CD4-positive, alpha-beta T cell treated with Interleukin-6 for 4 hours (primary cell): ENCODE data around the gene AP4B1.
"Not testable (repeated sequence)": the region's sequence is repeated elsewhere in the genome, so short reads cannot be mapped to it uniquely, and the experiment has no call there.

Experiments
- DNase-seq: peaks from one replicate; pipeline ENCODE4 v3.0.0-alpha.2; 2020; ENCODE audit warnings: mixed read lengths

AP4B1 gene

DNA sequence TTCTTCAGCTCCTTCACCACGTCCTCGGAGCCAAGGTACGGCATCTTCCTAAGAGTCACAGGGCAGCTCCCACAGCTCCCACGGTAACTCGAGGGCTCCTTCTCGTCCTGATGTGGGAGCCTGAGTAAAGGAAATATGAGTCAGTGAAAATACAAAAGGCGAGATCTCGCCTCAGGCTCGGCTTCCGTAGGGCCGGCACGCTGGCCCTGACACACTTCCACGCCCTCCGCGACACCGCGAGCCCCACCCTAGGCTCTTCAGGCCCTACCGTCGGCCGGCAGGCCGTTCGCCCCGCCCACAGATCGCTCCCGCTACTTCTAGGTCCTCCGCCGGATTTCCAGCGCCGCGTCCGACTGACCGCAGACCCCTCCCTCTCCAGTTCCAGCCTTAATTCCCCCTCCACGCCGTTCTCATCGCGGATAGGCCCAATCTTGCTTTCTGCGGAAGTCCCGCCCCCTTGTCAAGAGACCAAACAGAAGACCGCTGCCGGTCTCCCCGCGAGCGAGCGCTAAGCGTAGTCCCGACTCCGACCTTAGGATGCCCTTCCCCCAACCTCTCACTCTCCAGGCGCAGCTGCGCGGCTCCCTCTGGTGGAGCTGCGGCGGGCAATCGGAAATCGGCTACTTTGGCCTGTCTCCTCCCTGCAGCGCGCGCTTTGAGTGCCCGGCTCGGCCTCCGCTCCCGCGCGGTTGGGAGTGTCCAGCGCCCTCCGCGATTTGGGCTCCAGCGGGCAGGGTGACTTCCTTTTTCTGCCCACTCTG, at the start of gene AP4B1, which contains the start of gene DCLRE1B:
AP4B1 (minus strand) TSS at position 126 of the 761 bp plus-strand sequence; CDS start at position 44, 82 bp downstream.
DCLRE1B (plus strand) TSS at position 653 of the 761 bp plus-strand sequence. CDS start 261 bp downstream, outside the sequence.
- DNase-seq = peak; percentile 98

DNA sequence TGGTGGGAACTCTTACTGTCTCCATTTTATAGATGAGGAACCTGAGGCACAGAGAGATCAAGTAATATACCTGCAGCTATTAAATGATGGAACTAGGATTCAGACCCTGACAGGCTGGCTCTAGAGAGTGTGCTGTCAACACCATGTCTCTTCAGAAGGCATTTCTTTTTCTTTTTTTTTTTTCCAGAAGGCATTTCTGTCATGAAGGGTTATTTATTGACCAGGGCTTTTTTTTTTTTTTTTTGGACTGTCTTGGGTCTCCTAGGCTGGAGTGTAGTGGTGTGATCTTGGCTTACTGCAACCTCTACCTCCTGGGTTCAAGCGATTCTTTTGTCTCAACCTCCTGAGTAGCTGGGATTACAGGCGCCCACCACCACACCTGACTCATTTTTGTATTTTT, 47.1 kb upstream of the AP4B1 start:
- DNase-seq = no peak

DNA sequence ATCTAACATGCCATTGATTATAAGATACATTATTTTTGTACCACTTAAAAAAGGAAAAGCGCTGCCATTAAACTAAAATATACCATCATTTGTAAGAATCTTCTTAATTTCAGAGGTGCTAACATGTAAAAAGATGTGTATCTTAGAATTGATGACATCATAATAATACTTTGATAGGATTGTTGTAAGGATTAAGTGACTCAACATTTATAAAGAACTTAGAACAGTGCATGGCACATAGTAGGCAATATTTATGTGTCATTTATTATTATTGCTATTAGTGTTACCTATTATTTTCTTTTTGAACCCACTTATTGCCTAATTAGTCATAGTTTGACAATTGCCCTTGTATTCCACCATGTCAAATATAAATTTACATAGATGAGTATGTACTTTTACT, 46.3 kb upstream of the AP4B1 start:
- no peak for DNase-seq

DNA sequence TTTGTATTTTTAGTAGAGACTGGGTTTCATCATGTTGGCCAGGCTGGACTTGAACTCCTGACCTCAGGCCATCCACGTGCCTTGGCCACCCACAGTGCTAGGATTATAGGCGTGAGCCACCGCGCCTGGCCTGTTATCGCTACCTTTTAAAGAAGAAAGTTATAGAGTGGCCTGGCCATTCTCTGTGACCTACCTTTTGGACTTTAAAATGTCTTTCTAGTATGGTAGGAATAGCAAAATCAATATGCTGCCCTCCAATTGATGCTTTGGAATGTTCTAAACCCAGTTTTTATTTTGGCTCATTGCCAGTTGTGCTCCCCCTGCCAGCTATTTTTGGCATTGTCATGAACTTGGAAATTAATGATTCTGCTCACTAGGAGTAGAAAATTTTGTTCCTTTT, 44.4 kb upstream of the AP4B1 start:
- DNase-seq = peak; percentile 12

DNA sequence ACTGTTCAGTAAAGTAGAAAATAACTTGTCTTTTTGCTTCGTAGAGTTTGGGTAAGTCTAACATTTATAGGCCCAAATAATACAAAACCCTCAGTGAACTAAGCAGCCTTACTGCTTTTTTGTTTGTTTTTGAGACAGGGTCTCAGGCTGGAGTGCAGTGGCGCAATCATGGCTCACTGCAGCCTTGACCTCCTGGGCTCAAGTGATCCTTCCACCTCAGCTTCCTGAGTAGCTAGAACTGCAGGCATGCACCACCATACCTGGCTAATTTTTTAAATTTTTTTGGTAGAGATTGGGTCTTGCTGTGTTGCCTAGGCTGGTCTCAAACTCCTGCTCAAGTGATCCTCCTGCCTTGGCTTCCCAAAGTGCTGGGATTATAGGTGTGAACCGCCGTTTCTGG, 43.6 kb upstream of the AP4B1 start:
- DNase-seq = not testable (repeated sequence)

DNA sequence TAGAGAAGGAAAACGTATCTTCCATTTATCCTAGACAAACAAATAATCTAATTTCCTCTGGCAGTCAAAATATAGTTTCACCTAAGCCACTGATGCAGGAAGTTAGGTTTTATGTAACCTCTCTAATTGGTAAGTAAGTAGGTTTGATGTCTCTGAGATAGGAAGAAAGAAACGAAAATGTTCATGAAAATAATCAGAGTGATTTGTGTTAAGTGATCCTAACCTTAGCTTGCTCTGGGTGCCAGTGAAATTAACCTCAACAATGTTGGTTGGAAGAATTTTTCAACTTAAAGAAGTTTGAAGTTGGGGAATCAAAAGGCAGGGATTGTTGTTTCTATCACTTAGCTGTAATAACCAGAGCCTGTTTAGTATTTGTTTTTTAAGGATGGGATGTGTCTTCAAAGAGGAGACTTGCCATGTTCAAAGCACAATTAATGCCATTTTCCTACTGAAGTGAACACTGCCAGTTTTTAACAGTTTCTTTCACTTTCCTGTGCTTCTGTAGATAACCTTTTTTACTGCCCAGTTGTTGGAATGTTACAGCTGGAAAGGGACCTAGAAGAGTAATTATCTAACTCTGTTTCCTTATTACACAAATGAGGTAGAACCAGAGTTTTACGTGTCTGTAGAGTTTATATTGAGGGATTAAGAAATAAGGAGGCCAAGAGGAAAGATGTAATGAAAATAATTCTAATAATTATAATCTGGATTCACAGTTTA, 42.9 kb upstream of the AP4B1 start:
- no peak for DNase-seq

DNA sequence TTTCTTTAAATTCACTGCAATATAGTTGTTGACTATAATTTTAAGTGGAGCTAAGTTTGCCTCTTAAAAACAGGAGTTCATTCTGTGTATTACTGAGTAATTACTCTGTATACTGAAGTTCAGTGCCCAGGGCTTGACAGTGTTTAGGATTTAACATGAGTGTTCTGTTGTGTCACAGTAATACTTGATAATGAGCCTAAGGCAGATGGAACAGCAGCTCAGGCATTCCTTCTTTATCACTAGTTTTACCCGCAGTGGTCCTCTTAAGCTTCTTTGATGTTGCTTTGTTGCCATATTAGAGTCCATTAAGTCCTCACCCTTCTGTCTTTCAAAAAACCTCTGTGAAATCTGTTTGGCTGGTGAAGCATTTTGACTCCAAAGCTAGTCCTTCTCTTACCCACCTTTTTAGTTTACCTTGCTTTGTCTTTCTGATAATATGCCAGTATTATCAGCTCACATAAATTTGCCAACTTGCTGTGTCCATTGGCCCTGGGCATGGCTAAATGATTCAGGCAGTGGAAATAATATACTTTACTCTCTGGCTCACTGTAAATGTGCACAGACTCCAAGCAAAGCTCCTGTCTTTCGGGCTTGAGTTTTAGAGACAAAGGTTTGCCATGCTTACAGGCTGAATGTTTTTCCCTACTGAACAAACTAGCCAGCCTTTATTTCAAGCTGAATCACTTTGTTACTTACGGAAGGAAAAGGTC, 42.2 kb upstream of the AP4B1 start:
- no peak for DNase-seq

DNA sequence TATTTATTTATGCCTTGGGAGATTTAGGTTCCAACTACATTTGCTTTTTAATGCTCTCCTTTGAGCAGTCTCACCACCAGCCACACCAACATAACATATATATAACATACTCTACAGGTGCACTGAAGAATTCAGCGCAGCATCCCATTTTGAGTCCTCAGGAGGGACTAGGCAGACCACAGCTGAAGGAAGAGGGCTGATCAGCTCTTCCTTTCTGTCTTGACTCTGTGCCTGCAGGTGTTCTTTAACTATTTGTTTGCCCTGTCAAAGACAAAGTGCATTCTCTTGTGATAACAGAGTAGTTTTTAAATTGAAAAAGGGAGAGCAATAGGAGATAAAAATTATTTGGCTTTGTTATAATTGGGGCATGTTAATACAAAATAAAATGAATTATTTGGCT, 41.5 kb upstream of the AP4B1 start:
- DNase-seq = peak; percentile 14

DNA sequence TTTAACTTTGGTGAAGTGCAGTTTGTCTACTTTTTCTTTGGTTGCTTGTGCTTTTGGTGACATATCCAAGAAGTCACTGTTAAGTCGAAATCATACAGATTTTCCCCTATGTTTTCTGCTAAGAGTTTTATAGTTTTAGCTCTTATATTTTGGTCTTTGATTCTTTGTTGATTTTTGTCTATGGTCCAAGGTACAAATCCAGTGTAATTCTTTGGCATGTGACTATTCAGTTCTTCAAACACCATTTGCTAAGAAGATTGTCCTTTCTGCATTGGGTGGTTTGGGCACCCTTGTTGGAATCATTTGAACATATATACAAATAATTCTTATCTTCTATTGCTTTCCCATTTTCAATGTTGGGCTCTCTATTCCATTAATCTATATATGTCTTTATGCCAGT, 40.7 kb upstream of the AP4B1 start:
- no peak for DNase-seq

DNA sequence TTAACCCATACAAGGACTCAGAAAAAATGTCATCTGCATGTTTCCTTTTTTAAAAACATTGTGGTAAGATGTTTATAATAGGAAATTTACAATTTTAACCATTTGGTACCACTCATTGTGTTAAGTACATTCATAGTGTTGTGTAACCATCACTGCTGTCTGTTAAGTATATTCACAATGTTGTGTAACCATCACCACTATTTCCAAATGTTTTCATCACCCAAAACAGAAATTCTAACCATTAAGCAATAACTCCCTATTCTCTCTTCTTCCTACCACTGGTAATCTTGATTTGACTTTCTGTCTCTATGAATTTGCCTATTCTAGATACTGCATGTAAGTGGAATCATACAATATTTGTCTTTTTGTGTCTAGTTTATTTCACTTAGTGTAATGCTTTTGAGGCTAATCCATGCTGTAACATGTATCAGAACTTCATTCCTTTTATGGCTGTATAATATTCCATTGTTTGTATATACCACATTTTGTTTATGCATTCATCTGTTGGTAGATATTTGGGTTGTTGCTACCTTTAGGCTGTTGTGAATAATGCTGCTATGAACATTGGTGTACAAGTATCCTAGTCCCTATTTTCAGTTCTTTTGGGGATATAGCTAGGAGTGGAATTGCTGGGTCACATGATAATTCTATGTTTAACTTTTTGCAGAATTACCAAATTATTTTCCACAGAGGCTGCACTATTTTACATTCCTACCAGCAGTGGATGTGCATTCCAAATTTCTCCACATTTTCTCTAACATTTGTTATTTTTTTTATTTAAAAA, 38.6 kb upstream of the AP4B1 start:
- DNase-seq = no peak

DNA sequence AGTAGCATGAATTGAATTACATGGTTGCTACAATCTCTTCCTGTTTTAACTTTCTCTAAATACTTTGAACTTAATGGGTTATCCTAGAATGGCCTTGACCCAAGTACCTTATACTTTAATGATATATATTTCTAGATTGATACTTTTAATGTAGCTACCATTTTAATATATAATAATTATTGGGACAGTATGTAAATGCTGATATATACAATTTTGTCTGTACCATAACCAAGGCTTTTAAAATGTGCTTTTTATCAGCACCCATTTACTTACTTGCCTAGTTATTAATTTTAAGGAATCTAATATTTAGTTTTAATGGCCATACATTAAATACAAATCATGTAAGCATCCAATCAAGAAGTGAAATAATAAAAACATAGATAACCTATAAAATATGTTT, 37.9 kb upstream of the AP4B1 start:
- DNase-seq = no peak

DNA sequence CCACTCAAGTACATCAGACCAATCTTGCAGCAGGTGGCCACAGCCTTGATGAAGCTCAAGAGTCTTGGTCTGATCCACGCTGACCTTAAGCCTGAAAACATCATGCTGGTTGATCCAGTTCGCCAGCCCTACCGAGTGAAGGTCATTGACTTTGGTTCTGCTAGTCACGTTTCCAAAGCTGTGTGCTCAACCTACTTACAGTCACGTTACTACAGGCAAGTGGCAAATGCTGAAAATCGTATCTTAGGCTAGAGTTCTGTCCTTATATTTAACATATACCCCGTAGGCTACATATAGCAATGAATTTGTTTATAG, 36.6 kb upstream of the AP4B1 start:
- no peak for DNase-seq

DNA sequence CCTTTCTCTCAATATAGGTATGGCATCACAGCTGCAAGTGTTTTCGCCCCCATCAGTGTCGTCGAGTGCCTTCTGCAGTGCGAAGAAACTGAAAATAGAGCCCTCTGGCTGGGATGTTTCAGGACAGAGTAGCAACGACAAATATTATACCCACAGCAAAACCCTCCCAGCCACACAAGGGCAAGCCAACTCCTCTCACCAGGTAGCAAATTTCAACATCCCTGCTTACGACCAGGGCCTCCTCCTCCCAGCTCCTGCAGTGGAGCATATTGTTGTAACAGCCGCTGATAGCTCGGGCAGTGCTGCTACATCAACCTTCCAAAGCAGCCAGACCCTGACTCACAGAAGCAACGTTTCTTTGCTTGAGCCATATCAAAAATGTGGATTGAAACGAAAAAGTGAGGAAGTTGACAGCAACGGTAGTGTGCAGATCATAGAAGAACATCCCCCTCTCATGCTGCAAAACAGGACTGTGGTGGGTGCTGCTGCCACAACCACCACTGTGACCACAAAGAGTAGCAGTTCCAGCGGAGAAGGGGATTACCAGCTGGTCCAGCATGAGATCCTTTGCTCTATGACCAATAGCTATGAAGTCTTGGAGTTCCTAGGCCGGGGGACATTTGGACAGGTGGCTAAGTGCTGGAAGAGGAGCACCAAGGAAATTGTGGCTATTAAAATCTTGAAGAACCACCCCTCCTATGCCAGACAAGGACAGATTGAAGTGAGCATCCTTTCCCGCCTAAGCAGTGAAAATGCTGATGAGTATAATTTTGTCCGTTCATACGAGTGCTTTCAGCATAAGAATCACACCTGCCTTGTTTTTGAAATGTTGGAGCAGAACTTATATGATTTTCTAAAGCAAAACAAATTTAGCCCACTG, 36.0 kb upstream of the AP4B1 start:
- DNase-seq = peak; percentile 35

DNA sequence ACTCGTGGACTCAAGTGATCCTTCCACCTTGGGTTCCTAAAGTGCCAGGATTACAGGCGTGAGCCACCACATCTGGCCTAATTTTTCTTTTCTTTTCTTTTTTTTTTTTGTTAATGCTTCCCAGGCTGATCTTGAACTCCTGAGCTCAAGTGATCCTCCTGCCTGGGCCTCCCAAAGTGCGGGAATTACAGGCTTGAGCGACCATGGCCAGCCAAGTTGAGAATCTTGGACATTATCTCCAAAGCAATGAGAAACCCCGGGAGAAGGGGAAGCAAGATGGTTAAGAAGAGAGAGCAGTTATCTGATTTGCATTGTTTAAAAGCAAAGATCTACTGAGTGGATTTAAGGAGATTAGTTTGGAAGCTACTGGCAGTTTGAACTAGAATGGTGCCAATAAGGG, 33.6 kb upstream of the AP4B1 start:
- no peak for DNase-seq

DNA sequence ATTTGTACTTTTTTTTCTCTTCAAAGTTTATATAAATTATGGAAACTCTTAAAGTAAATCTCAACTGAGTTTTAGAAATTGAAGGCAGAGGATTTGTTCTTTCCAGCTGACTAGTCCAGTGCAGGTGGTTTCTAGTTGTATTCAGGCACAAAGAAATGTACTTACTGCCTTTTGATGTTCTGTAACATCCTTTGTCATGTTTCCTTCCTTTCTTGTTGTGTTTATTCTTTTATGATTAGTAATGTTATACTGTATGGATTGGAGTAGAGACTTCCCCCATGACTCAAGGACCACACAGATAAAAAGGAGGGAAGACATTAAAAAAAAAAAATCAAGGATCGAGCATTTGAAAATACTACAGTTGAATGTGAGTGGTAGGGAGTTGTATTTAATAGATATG, 32.5 kb upstream of the AP4B1 start:
- no peak for DNase-seq

DNA sequence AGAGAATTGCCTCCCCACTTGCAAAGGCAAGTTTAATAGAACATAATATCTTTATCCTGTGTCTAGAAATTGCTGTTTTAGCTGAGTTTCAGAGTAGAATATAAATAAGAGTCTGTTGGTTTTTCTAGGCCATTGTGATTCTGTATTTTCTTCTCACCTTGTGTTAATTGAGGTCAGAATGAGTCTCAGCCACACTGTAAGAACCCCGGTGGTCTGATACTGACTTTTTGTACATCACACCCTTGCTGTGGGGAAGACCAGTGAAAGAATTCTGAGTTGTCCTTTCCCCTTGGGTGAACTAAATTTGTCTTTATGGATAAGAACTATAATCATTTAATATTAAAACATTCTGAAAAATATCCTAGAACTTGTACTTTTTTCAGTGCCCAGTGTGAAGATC, 31.4 kb upstream of the AP4B1 start:
- DNase-seq = no peak

DNA sequence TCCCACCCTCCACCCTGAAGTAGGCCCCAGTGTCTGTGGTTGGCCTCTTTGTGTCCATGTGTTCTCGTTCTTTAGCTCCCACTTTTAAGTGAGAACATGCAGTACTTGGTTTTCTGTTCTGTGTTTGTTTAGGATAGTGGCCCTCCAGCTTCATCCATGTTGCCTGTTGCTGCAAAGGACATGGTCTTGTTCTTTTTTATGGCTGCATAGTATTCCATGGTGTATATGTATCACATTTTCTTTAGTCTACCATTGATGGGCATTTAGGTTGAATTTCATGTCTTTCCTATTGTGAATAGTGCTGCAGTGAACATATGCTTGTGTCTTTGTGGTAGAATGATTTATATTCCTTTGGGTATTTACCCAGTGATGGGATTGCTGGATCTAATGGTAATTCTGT, 30.6 kb upstream of the AP4B1 start:
- no peak for DNase-seq

DNA sequence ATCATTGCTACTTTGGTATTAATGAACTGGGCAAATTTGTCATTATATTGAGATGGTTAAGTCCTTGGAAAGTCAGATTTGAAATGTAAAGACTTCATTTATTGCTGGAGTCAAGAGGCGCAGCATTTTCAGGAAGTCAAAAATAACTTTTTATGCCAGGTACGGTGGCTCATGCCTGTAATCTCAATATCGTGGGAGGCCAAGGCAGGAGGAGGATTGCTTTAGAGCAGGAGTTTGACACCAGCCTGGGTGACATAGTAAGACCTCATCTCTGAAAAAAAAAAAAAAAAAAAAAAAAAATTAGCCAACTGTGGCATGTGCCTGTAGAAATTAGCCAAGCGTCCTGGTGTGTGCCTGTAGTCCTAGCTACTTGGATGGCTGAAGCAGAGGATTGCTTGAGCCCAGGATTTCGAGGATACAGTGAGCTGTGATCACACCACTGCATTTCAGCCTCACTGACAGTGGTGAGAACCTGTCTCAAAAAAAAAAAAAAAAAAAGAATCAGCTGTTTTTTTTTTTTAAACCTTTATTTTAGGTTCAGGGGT, 30.0 kb upstream of the AP4B1 start:
- DNase-seq = no peak

DNA sequence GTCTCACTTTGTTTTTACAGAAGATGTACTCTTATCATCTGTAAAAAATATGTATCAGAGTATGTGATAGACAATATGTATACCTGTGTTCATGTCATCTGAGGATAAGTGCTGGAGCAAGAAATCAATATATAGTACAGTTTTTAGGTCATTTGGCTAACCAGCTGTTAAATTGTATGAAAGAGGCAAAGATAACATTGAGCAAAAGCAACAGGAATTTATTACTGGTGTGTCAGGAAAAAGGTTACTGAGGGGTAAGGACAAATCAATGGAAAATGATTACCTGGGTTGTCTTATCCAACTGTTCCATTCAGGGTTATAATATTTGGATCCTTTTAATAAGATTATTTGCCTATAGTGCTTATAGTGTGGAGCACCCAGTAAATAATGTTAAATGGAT, 29.4 kb upstream of the AP4B1 start:
- no peak for DNase-seq

DNA sequence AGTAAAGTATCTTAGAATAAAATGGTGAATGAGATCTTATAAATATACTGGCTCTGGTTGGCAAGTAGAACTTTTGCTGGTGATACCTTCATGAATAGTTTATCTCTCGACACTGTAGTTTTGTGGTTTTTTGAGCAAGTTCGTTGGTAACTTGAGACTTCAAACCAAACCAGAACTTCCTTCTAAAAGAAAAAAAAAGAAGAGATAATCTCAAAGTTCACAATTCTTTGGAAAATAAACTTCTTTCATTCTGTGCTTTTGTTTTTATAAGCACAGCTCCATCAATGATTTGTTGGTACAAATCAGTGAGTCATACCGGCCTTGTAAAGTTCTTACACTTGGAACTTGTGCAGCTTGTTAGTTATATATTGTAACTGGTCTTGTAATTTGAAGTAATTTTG, 26.9 kb upstream of the AP4B1 start:
- DNase-seq = peak; percentile 13

DNA sequence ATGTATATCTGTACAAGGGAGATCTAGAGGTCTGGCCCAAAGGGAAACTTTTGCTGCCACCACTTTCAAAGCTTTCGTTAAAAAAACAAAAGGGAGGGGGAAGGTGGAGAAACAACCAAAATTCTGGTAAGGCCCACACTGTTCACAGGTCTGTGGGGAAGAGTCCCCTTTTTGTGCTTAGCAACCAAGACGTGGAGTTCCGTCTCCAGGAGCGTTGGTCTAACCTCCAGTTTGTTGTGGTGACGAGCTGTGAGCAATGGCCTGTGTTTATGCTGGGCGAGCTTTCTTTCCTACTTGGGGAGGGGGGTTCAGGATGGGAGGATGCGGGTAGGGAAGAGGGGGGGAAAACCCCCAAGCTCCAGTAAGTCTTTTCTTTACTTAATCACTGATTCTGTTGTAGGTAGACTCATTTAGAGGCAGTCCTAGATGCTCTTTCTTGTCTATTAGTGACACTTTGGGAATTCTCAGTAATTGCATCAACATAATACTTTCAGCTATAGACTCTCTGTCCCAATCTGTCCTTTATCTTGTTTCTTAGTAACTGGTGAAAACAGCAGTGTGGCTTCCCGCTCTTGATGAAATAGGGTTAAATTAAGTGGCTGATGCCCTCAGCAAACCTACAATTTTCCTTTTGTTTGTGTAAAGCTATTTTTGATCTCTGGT, 26.0 kb upstream of the AP4B1 start:
- peak; percentile 70 for DNase-seq
